CD4-positive, alpha-beta T cell treated with Interleukin-17A for 1 hour (primary cell): ENCODE results near the gene MIA2.
"Not testable (repeated sequence)": the region's sequence is repeated elsewhere in the genome, so short reads cannot be mapped to it uniquely, and the experiment has no call there.

Source experiments
- DNase-seq: peaks from one replicate; pipeline ENCODE4 v3.0.0-alpha.2; 2020

Gene MIA2

DNA sequence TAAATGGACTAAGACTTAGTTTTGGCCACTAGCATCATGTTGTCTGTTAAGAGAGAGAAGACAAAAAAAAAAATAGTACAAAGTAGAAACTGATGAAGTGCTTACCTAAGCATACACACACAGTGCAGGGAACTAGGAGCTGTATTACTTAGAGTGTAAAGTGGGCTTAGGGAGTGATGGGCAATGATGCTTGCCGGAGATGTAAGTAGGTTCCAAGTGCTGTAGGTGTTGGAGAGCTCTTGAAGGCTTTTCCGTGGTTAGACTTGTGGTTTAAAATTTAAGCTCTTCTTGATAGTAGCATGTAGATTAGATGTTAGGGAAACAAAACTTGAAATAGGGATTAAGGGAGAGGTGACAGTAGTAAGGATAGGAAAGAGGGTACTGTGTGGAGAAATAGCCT is 34.7 kb downstream of the MIA2 start:
- DNase-seq = peak; percentile 26

DNA sequence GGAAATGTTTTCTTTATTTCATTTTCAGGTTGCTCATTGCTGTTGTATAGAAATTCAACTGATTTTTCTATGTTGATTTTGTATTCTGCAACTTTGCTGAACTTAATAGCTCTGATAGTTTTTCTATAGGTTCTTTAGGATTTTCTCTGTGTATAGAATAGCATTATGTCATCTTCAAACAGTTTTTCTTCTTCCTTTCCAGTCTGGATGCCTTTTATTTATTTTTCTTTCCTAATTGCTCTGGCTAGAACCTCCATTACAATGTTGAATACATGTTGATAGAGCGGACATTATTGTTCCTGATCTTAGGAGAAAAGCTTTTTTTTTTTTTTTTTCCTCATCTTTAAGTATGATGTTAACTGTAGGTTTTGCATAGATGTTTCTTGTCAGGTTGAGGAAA is 39.2 kb downstream of the MIA2 start:
- no peak for DNase-seq

DNA sequence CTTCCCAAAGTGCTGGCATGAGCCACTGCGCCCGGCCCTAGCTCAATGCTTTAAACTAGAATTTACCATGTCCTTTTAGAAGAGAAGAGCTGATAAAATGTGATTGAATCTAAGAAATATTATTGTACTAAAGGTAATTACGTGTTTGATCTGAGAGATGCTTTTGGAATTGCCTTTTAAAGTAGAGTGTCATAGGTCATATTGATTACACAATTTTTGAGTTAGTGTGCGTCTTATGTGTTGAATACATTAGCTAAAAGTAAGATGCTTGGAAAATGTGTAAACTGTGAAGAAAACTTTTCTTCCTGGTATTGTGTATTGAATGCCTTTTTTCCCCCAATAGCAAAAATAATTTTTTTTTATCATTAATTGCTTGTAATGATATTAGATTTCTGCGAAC is 41.7 kb downstream of the MIA2 start:
- DNase-seq = no peak

DNA sequence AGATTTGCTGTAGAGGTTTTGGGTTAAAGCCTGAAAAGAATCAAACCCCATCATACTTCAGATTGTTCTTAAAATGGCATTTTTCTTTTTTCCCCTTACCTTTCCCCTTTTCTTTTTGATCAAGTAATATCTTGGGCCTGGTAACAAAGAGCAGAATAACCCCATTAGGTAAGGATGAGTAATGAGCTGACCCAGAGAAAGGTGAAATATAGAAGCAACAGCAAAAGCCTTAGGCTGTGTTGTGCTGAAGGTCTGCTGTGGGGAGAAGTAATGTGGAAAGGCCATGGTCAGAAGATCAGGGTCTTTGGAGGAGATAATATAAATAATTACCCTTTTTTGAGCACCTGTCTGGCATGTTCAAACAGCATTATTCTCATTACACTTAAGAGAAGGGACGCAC is 42.3 kb downstream of the MIA2 start:
- no peak for DNase-seq

DNA sequence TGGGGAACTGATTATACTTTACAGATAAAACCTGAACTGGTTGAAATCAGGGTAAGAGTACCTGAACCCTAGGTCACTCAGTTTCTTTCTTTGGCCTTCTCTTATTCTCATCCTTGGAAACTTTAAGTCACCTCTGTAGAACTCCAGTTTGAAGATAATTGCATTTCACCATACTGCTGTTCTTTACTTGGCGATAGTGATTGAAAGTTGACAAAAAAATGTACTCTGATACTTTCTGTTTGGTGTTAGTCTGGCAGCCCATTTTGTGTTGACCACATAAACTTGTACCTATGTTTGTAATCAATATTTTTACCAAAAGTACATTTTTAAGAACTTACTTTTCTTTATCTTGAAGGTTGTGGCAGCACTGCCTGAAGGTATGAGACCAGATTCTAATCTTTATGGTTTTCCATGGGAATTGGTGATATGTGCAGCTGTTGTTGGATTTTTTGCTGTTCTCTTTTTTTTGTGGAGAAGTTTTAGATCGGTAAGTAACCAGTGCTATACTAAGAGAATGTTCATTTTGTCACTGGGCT is 42.9 kb downstream of the MIA2 start:
- DNase-seq = no peak

DNA sequence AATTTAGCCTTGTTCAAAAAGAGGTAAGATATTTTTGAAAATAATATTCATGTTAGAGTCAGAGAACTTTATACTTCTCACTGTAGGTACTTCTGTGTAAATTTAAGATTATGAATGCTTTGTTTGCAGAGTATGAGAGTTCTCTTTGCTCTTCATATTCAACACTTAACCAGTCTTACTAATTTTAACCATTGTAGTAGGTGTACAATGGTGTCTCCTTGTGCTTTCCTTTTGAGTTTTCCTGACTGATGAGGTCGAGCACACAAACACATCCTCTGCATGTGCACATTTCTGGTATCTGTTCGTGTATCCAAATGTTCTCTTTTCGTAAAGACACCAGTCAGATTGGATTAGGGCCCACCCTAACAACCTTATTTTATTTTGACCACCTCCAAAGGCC is 45.8 kb downstream of the MIA2 start:
- DNase-seq = no peak

DNA sequence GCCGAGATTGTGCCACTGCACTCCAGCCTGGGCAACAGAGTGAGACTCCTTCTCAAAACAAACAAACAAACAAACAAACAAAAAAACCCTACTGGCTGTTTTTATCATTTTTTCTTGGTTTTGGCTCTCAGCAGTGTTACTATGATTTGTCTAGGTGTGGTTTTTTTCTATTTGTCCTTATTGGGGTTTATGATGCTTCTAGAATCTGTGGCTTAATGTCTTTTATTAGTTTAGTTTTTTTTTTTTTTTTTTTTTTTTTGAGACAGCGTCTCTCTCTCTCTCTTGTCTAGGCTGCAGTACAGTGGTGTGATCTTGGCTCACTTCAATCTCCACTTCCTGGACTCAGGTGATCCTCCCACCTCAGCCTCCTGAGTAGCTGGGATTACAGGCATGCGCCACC is 47.0 kb downstream of the MIA2 start:
- not testable (repeated sequence) for DNase-seq

DNA sequence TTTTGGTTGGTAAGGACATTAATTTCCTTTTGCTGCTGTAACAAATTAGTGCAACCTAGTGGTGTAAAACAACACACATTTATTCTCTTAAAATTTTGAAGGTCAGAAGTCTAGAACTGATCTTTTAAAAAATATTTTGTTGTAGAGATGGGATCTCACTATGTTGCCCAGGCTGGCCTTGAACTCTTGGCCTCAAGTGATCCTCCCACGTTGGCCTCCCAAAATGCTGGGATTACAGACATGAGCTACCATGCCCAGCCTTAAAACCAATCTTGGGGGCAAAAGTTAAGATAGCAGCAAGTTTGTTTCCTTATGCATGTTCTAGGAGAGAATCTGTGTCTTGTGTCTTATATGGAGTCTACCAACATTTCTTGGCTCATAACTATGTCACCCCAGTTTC is 55.8 kb downstream of the MIA2 start:
- DNase-seq = no peak

DNA sequence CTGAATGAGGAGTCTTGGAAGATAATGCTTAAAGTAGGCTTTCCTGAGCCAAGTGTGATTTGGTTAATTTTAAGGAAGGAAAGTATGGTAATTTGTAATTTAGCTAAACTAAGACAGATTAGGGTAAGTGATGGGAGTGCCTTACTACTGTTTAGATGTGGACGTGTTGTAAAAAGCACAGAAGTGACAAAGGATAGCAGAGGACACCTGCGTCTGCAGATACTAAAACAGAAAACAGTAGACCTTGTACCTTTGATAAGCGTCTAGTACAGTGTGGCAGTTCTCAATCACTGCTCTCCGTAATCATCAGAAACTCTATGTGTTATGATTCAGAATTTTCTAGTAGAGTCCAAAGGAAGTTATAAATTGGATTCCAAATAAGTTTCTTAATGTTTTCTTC is 58.0 kb downstream of the MIA2 start:
- DNase-seq = no peak

DNA sequence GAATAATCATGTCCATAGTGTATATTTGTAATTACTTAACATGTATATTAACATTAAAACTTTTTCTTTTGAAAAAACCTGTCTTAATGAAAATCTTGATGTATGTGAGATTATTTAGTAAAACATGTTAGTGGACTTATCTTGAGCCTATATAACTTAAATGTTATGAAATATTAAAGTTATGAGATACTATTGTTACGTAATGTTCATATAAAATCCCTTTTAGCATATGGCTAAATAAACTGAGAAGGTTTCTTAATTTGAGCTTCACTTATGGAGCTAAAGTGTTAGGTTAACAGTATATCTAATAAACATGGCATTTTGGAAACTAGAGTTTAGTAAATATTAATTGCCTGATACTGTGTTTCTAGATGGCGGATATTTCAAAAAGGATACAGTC is 59.9 kb downstream of the MIA2 start:
- DNase-seq = no peak

DNA sequence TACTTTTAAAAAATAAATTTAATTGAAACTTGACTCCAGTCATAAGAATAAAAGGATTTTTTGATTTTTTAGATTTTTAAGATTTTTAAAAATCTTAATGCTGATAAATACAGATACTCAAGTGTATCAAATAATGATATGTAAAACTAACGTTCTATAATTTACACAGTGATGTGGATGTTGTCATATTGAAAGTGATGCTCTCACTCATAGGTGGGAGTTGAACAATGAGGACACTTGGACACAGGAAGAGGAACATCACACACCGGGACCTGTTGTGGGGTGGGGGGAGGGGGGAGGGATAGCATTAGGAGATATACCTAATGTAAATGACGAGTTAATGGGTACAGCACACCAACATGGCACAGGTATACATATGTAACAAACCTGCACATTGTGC is 66.7 kb downstream of the MIA2 start:
- DNase-seq = not testable (repeated sequence)

DNA sequence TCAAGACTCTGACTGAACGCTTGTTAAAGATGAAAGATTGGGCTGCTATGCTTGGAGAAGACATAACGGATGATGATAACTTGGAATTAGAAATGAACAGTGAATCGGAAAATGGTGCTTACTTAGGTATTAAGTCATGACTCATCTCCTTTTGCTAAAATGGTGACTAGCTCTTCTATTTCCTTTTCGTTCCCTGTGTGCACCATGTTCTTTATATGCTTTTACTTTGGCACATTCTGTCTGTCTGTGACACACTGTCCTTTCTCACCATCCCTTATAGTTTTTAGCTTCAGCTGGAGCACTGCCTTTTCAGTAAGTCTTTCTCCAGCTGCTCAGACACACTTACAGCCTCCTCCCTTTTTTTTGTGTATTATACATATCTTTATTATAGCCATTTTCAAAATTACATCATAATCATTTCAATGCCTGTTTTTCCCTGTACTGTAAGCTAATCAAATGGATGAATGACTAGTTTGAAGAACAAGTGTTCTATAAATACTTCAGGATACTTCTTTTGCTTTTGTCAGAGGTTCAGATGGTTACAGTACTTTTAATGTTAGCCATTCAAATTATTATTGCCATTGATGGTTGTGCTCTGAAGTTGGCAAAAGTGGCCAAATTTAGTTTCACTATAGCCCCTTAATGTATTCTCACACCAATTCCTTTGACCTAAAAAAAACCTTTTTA is 68.6 kb downstream of the MIA2 start:
- no peak for DNase-seq

DNA sequence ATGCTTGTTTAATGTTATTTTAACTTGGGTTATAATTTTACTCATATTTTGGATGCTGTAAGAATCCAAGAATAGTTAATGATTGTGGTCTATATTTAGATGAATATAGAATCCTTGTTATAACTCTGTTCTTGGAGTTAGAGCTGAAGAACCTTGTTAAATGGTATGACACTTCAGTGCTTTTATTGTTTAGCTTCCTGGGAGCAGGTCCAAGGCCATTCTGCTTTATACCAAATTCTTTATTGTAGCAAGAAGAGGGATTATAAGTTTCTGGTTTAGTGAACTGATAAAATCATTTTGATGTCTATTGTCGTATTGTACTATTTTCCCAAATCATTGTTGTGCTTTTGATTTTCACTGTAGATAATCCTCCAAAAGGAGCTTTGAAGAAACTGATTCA is 69.4 kb downstream of the MIA2 start:
- no peak for DNase-seq

DNA sequence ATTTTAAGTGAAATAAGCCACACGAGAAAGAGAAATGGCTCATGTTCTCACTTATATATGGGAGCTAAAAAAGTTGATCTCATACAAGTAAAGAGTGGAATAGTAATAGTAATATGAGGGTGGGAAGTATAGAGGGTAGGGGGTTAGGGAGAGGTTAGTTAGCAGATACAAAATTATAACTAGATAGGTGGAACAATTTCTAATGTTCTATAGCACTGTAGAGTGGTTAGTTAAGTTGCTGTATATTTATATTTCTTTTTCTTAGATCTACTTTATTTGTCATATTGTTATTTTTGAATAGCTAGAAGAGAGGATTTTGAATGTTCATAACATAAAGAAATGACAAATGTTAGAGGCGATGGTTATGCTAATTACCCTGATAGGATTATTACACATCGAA is 74.1 kb downstream of the MIA2 start:
- no peak for DNase-seq

DNA sequence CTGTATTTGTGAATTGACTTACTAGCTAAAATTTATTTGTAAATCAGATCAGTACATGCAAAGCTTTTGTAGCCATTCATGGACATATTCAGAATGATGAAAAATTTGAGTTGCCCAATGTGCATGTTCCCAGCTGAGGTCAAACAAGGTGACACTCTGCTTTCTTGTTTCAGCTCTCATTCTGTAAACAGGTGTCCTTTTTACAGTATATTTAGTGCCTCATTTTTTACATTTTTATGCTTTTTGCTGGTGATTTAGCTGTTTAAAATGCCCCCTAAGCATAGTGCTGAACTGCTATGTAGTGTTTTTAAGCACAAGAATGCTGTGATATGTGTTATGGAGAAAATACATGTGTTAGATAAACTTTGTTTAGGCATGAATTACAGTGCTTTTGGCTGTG is 76.3 kb downstream of the MIA2 start:
- DNase-seq = no peak

DNA sequence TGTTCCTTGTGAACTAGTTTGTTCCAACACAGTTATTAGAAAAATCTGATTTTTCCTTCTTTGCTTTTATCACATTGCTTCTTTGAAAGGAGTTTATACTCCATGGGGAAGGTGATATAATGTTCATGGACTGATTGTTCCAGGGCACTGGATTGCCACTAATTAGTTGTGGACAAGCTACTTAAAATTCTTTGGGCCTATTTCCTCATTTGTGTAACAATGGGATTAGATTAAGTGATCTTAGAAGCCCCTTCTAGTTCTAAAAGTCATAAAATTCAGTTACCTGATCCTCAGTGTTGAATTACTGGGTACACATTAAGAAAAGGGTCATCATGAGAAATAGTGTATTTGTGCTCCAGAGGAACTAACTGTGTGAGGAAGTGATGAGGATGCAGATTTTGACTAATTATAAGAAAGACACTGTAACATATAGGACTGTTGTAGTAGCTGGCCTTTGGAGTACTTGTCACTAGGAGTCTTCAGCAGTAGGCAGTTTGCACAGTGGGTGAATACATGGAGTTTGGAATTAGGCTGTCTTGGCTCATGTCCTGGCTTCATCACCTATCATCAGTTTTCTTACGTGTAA is 82.2 kb downstream of the MIA2 start:
- no peak for DNase-seq

DNA sequence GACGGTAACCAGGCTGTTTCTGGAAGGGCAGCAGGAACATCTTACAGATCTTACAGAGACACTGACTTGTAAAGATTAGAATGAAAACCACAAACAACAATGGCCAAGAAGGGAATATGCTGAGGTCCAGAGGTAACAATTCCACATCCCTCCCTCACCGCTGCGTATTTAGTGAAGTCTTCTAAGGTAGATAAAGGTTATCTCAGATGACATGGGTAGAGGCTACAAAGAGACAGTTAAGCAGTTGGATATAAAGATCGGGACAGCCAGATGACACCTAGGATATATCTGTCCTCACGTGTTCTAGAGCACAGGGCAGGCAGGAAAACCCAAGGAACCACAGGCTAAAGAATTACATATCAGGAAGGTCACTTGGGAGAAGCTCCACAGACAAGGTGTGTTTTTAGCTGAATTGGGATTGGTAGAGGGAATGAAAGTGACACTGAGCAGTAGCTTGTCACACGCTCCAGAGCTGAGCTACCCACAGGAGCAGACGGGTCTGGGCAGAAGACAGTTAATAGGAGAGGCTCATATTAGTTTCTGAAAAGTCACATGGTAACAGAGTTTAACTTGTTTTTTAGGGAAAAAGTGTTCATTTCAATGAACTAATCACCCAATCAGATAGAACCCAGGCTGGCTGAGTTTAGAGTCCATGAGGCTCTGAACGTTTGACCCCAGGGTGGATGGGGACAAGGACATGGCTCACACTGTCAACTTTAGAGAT is 83.3 kb downstream of the MIA2 start:
- no peak for DNase-seq

DNA sequence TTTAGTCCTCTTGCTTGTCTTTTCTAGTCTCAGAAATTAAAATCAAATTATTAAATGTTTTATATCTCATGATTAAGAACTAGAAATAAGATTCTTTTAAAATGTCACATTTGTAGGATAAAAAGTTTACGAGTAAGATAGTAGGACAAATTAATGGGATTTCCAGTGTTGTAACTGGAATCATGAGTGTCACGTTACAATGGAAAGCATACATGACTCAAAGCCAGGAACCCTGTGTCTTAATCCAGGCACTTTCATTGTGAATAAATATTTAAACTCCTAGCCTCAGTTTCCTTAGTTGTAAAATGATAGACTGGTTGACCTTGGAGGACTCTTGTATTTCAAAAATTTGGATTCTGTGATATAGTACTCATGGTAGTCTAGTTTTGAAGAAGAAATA is 84.9 kb downstream of the MIA2 start:
- DNase-seq = no peak

DNA sequence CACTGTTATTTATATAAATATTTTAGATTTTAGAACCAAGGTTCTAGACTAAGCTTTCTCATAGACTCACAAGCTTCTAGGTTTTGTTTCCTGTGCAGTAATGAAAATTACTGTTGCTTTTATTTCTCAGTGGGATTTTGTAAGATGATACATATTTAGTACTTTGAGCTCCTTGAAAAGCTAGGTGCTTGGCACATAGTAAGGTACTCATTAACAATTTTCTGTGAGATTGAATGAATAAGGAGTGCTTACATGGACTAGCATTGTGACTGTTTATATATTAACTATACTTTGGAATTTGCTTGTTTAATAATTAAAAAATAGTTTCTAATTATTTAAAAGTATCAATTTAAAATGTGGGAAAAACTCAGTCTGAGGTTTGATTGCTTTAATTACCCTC is 85.7 kb downstream of the MIA2 start:
- no peak for DNase-seq

DNA sequence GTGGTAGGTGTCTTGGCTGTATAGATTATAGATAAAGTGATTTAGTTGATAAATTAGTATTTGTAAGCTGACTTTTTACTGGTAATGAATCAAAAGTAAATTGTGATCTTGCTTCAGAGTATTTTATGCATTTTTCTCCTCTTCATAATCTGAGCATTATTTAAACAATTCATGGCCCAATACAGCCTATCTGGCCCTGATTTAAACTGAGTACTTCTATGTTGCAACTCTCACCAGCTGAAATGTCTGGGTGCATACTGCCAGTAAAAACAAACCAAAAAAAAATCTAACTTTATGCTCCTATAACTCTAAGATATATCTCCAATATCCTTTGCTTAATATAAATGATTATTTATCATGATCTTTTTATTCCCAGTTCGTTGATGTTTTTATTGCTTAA is 86.6 kb downstream of the MIA2 start:
- DNase-seq = no peak

DNA sequence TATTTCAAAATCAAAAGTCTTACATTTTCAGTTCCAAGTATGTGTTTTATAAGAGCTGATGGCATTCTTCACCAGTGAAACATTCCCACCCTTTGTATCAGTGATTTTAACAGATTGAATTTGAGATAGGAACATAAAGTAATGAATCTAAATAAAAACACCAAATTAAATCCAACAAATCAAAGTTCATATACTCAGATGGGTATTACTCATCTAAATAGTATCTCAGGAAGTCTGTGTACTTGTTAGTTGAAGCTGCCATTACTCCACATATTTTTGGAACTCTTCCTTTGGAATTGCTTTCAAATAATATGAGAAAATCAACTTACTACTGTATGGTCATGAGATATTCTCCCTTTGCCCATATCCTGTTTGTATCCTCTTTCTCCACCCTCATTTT is 89.1 kb downstream of the MIA2 start:
- no peak for DNase-seq

DNA sequence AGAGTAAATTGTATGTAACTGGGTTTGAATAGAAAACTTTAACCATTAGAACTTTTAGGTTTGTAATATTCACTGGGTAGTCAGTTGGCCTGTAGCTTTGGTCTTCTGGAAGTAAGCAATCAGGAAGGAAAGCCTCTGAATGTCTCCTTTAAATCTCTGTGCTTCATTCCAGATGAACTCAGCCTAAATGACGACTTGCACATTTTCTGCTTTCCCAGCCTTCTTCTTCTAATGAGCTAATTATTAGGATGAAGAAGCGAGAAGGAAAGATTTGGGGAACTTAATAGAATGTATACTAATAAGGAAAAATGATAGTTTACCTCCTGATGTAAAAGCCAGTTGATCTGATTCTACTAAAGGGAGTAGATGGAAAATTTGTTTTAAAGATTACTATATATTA is 90.4 kb downstream of the MIA2 start:
- no peak for DNase-seq

DNA sequence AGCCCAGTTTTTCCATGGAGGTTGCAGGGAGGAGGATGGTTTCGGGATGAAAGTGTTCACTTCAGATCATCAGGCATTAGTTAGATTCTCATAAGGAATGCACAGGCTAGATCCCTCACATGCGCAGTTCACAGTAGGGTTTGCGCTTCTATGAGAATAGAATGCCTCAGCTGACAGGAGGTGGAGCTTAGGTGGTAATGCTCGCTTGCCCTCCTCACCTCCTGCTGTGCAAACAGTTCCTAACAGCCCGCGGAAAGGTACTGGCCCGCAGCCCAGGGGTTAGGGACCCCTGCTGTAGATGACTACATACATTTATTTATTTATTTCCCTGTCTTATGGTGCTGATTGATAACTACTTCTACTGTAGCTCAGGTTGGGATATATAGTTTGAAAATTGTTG is 105.3 kb downstream of the MIA2 start:
- DNase-seq = no peak

DNA sequence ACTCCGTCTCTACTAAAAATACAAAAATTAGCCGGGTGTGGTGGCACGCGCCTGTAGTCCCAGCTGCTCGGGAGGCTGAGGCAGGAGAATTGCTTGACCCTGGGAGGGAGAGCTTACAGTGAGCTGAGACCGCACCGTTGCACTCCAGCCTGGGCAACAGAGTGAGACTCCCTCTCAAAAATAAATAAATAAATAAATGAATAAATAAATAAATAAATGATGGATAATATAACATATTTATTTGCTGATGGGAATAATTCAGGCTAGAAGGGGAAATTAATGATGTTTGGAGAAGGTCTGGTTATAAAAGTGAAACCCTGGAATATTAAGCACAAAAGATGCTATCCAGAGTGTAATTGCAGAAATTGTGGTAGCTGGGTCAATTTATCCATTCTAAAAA is 107.4 kb downstream of the MIA2 start:
- DNase-seq = not testable (repeated sequence)
